Prostate gland (tissue), 2 donors: ENCODE results near the gene OR52E4. TPM values are rescaled to one million over a fixed set of nuclear protein-coding genes. Genes with fewer than 3 reads are reported as not detected.

ENCODE experiments used
- DNase-seq: peaks from one replicate; pipeline ENCODE4 v3.0.0-alpha.2; 2019; ENCODE audit warnings: low spot score
- H3K27ac ChIP-seq, 2 donors: fragments of 200-600 bp; sonication (generic); 2 replicates each; pipeline ENCODE4 v1.5.1; 2017 to 2019
- H3K27me3 ChIP-seq: fragments of 200-600 bp; sonication (generic); replicated peaks from 2 replicates; pipeline ENCODE4 v1.5.1; 2019; ENCODE audit not compliant: insufficient read depth
- H3K36me3 ChIP-seq, 2 donors: fragments of 200-600 bp; sonication (generic); 1 replicate in 1 of 2; 2 replicates in 1 of 2; pipeline versions ENCODE4 v1.5.1 to v1.8.1; 2017 to 2019
- H3K4me1 ChIP-seq: fragments of 200-600 bp; sonication (generic); replicated peaks from 2 replicates; pipeline ENCODE4 v1.5.1; 2019
- H3K4me3 ChIP-seq, 2 donors: fragments of 200-600 bp; sonication (generic); 2 replicates each; pipeline ENCODE4 v1.5.1; 2017 to 2019
- H3K9me3 ChIP-seq: fragments of 200-600 bp; sonication (generic); 2 replicates; pipeline ENCODE4 v1.5.1; 2017
- CTCF ChIP-seq, 4 experiments: fragments of 200-600 bp in 2 of 4; fragments of 450-650 bp in 2 of 4; sonication (generic) in 2 of 4; IDR thresholded peaks; 1 replicate in 3 of 4; 2 replicates in 1 of 4; pipeline ENCODE4 v1.5.1; 2016 to 2019; ENCODE audit warnings: antibody characterized with exemption in 4 of 4, mild to moderate bottlenecking in 2 of 4, moderate library complexity in 2 of 4
- POLR2A ChIP-seq: fragments of 450-650 bp; IDR thresholded peaks from one replicate; pipeline ENCODE4 v1.6.1; 2016; ENCODE audit warnings: antibody characterized with exemption, mild to moderate bottlenecking
- POLR2AphosphoS5 ChIP-seq: sonication (generic); formaldehyde crosslinking; IDR thresholded peaks from one replicate; pipeline ENCODE4 v1.6.1; 2017; ENCODE audit warnings: antibody characterized with exemption
- WGBS: methylation state at CpG from one replicate; pipeline ENCODE4 v1.1.5; 2018; 5-methylcytosine and 5-hydroxymethylcytosine counted together
- intact Hi-C: fragments of 100-400 bp; cut with DNase I; formaldehyde crosslinking; loops from one replicate; pipeline ENCODE4 v1.14.2; 2022
- total RNA-seq, 2 donors: library from RNA; depleted of rRNA; stranded (reverse); fragments of >200 nt; gene quantifications; one replicate each; pipeline ENCODE4 v1.1.0, GENCODE V29; 2016

OR52E4 gene
- total RNA-seq, 2 donors from 2014 or later = not detected

- H3K36me3 ChIP-seq = no peaks in the 10 kb centered on the region
- no peaks in the 10 kb centered on the region for H3K4me1 ChIP-seq
- H3K27ac ChIP-seq = no peak overlapping the region
- intact Hi-C loops = no loop called here
- DNase-seq = no peak
- H3K9me3 ChIP-seq = no peaks in the 10 kb centered on the region
- H3K4me3 ChIP-seq = no peak overlapping the region
- no peaks in the 10 kb centered on the region for H3K27me3 ChIP-seq
- TF ChIP-seq POLR2A (no peak), POLR2AphosphoS5 (no peak), CTCF (IDR thresholded peaks at IDR 0.05) (no peak)
Observed at GRCh38 chr11:5923794-5924193, 43.4 kb downstream of the OR52E4 start.

GRCh38 chr11:5928271-5928670, 47.8 kb downstream of the OR52E4 start:
- Histone ChIP-seq H3K27ac (no peak overlapping the region), H3K4me1 (no peaks in the 10 kb centered on the region), H3K9me3 (no peaks in the 10 kb centered on the region), H3K27me3 (no peaks in the 10 kb centered on the region), H3K4me3 (no peak overlapping the region), H3K36me3 (no peaks in the 10 kb centered on the region)
- WGBS = 96% methylated on average over 17 of the region's 17 CpGs
- no peak for TF ChIP-seq CTCF (IDR thresholded peaks at IDR 0.05)
- TF ChIP-seq POLR2AphosphoS5 = no peak
- TF ChIP-seq POLR2A = no peak
- intact Hi-C loops = no loop called here
- DNase-seq = no peak

- DNase-seq = no peak
- 87% methylated on average over 15 of the region's 15 CpGs for WGBS
- Histone ChIP-seq H3K36me3 (no peaks in the 10 kb centered on the region), H3K4me3 (no peak overlapping the region), H3K27me3 (no peaks in the 10 kb centered on the region), H3K4me1 (no peaks in the 10 kb centered on the region), H3K9me3 (no peaks in the 10 kb centered on the region), H3K27ac (no peak overlapping the region)
- intact Hi-C loops = no loop called here
- no peak for TF ChIP-seq POLR2A
- TF ChIP-seq CTCF (IDR thresholded peaks at IDR 0.05) = no peak
- no peak for TF ChIP-seq POLR2AphosphoS5
Observed at GRCh38 chr11:5928811-5929210, 48.4 kb downstream of the OR52E4 start.

GRCh38 chr11:5929571-5930368, 49.3 kb downstream of the OR52E4 start:
- TF ChIP-seq POLR2A (no peak), CTCF (IDR thresholded peaks at IDR 0.05) (no peak), POLR2AphosphoS5 (no peak)
- no peaks in the 10 kb centered on the region for H3K27me3 ChIP-seq
- 91% methylated on average over 31 of the region's 31 CpGs for WGBS
- DNase-seq = no peak
- H3K4me1 ChIP-seq = no peaks in the 10 kb centered on the region
- no peak overlapping the region for H3K27ac ChIP-seq
- no peak overlapping the region for H3K4me3 ChIP-seq
- intact Hi-C loops = no loop called here
- H3K36me3 ChIP-seq = no peaks in the 10 kb centered on the region
- no peaks in the 10 kb centered on the region for H3K9me3 ChIP-seq

GRCh38 chr11:5930614-5931013, 50.2 kb downstream of the OR52E4 start:
- Histone ChIP-seq H3K27ac (no peak overlapping the region), H3K4me3 (no peak overlapping the region), H3K27me3 (no peaks in the 10 kb centered on the region), H3K36me3 (no peaks in the 10 kb centered on the region), H3K4me1 (no peaks in the 10 kb centered on the region), H3K9me3 (no peaks in the 10 kb centered on the region)
- 95% methylated on average over 19 of the region's 19 CpGs for WGBS
- DNase-seq = no peak
- TF ChIP-seq POLR2AphosphoS5 (no peak), POLR2A (no peak), CTCF (IDR thresholded peaks at IDR 0.05) (no peak)
- intact Hi-C loops = no loop called here
